K562 (cell line): Measurements from ENCODE around the gene SLAMF7. TPM values are rescaled to one million over a fixed set of nuclear protein-coding genes. Genes with fewer than 3 reads are reported as not detected.

Experiments
- ATAC-seq: fragments of 200-7000 bp; cut with Tn5 transposase; 3 replicates; pipeline ENCODE4 v1.9.1; 2020; ENCODE audit warnings: moderate library complexity
- BruUV-seq: library from RNA; stranded (reverse); fragments of 400-500 nt; replicated peaks from 2 replicates; lab custom pipeline; 2021; lab: Mats Ljungman, UMichigan
- CTCF ChIA-PET: fragments of 300-600 bp; formaldehyde crosslinking; extraction: SDS; loops from one replicate; lab custom pipeline; 2021; ENCODE audit warnings: low intra/inter-chr PET ratio; lab: Yijun Ruan, JAX
- POLR2A ChIA-PET: fragments of 300-600, 350-650 bp; sonication (Branson Sonifier 250); formaldehyde crosslinking; extraction: SDS; loops from one replicate; lab custom pipeline; 2021; ENCODE audit warnings: antibody characterized with exemption, inconsistent platforms; lab: Yijun Ruan, JAX
- DNase-seq, 4 experiments: peaks; one replicate each; pipeline versions ENCODE4 v3.0.0 to v3.0.0-alpha.2; 2011 to 2018; ENCODE audit warnings: low spot score in 3 of 4, mixed read lengths in 3 of 4; ENCODE audit errors: extremely low read depth in 1 of 4
- FAIRE-seq: peaks from 2 replicates; lab custom pipeline; 2011; peaks lifted over from hg19 to GRCh38; lab: Jason Lieb, UNC
- H2AFZ ChIP-seq: 2 replicates; pipeline ENCODE4 v1.6.0; 2011; ENCODE audit warnings: low read depth, low read length, control low read depth, inconsistent platforms
- H3K27ac ChIP-seq: fragments of 200-600 bp; 3 replicates; pipeline ENCODE4 v1.8.0; 2011; ENCODE audit warnings: low read depth, mild to moderate bottlenecking, control low read depth, inconsistent platforms, low read length, moderate library complexity, mixed read lengths; ENCODE audit errors: extremely low read depth
- H3K27me3 ChIP-seq, 2 experiments: fragments of 300-600 bp in 1 of 2; 2 replicates in 1 of 2; 3 replicates in 1 of 2; pipeline versions ENCODE4 v1.6.0 to v1.8.0; 2011; ENCODE audit warnings: inconsistent platforms in 2 of 2, low read length in 2 of 2, mild to moderate bottlenecking in 1 of 2, mixed read lengths in 1 of 2, moderate library complexity in 1 of 2; ENCODE audit not compliant: control insufficient read depth in 2 of 2, insufficient read depth in 2 of 2
- H3K36me3 ChIP-seq: fragments of 300-600 bp; 3 replicates; pipeline ENCODE4 v1.8.0; 2011; ENCODE audit warnings: mild to moderate bottlenecking, low read length, inconsistent platforms; ENCODE audit not compliant: control insufficient read depth, insufficient read depth
- H3K4me1 ChIP-seq, 2 experiments: fragments of 200-600 bp in 1 of 2; replicated peaks in 1 of 2; 2 replicates in 1 of 2; 3 replicates in 1 of 2; pipeline versions ENCODE4 v1.5.1 to v1.8.0; 2011; ENCODE audit warnings: inconsistent platforms in 2 of 2, low read length in 2 of 2, mild to moderate bottlenecking in 1 of 2, mixed read lengths in 1 of 2, moderate library complexity in 1 of 2; ENCODE audit not compliant: control insufficient read depth in 2 of 2, insufficient read depth in 2 of 2
- H3K4me2 ChIP-seq: 2 replicates; pipeline ENCODE4 v1.6.1; 2011; ENCODE audit warnings: low read length, control low read depth, inconsistent platforms, mixed read lengths; ENCODE audit not compliant: insufficient read depth
- H3K4me3 ChIP-seq: fragments of 200-600 bp; sonication (generic), shearing (Covaris generic); 2 replicates; pipeline ENCODE4 v1.5.1; 2016; ENCODE audit warnings: control low read depth, inconsistent platforms
- H3K79me2 ChIP-seq: fragments of 200-600 bp; 3 replicates; pipeline ENCODE4 v1.8.0; 2011; ENCODE audit warnings: low read length, inconsistent platforms; ENCODE audit not compliant: control insufficient read depth, insufficient read depth
- H3K9ac ChIP-seq, 2 experiments: 2 replicates each; pipeline versions ENCODE4 v1.6.0 to v1.6.1; 2011; ENCODE audit warnings: low read depth in 2 of 2, low read length in 2 of 2, control low read depth in 1 of 2, inconsistent platforms in 1 of 2, mild to moderate bottlenecking in 1 of 2, mixed read lengths in 1 of 2; ENCODE audit not compliant: insufficient read depth in 1 of 2
- H3K9me1 ChIP-seq: one replicate; pipeline ENCODE4 v1.6.0; 2011; ENCODE audit warnings: inconsistent platforms, mild to moderate bottlenecking, low read length, moderate library complexity; ENCODE audit not compliant: control insufficient read depth, insufficient read depth
- H3K9me3 ChIP-seq: replicated peaks from 2 replicates; pipeline ENCODE4 v1.5.1; 2011; ENCODE audit warnings: low read depth, low read length, inconsistent platforms; ENCODE audit not compliant: control insufficient read depth, insufficient read depth
- H4K20me1 ChIP-seq: replicated peaks from 2 replicates; pipeline ENCODE4 v1.6.1; 2011; ENCODE audit warnings: low read length, inconsistent platforms, mixed read lengths; ENCODE audit not compliant: control insufficient read depth, insufficient read depth
- ETV5 ChIP-seq: sonication (generic); formaldehyde crosslinking; IDR thresholded peaks from 2 replicates; pipeline ENCODE4 v1.4.0; 2020; ENCODE audit warnings: low read depth, mild to moderate bottlenecking, missing genetic modification reagents
- FOXJ2 ChIP-seq: fragments of 200-800 bp; sonication (Bioruptor generic); IDR thresholded peaks from 2 replicates; pipeline ENCODE4 v1.6.1; 2016; ENCODE audit warnings: missing genetic modification characterization, missing compliant biosample characterization
- HNRNPH1 ChIP-seq: fragments of 200-400 bp; formaldehyde crosslinking; optimal IDR thresholded peaks from 2 replicates; pipeline ENCODE3; 2017; ENCODE audit warnings: low read depth, mild to moderate bottlenecking, low read length, moderate library complexity
- ID3 ChIP-seq, 2 experiments: fragments of 250-450 bp in 1 of 2; fragments of 450-650 bp in 1 of 2; sonication (Bioruptor Pico) in 1 of 2; IDR thresholded peaks; 2 replicates each; pipeline versions ENCODE4 v1.6.1 to v1.8.0; 2016 to 2021; ENCODE audit warnings: mild to moderate bottlenecking in 2 of 2, moderate library complexity in 2 of 2, missing compliant biosample characterization in 1 of 2, missing genetic modification characterization in 1 of 2
- IRF9 ChIP-seq: fragments of 450-650 bp; IDR thresholded peaks from 2 replicates; pipeline ENCODE4 v1.6.1; 2016; ENCODE audit warnings: missing biosample characterization, missing genetic modification characterization
- JUND ChIP-seq, 2 experiments: IDR thresholded peaks; 2 replicates in 1 of 2; 3 replicates in 1 of 2; pipeline ENCODE4 v1.6.1; 2011; ENCODE audit warnings: borderline replicate concordance in 2 of 2, low read depth in 2 of 2, low read length in 2 of 2, improper control_type of control experiment in 1 of 2, missing biosample characterization in 1 of 2, missing genetic modification characterization in 1 of 2, missing genetic modification reagents in 1 of 2
- PRMT5 ChIP-seq: sonication (generic); formaldehyde crosslinking; IDR thresholded peaks from 2 replicates; pipeline ENCODE4 v1.5.0; 2020; ENCODE audit warnings: missing genetic modification reagents
- RBFOX2 ChIP-seq: fragments of 200-400 bp; formaldehyde crosslinking; IDR thresholded peaks from 2 replicates; pipeline ENCODE4 v1.6.1; 2017; ENCODE audit warnings: low read depth, mild to moderate bottlenecking, low read length, moderate library complexity
- THRA ChIP-seq: fragments of 450-650 bp; IDR thresholded peaks from 2 replicates; pipeline ENCODE4 v1.6.1; 2017; ENCODE audit warnings: mild to moderate bottlenecking, moderate library complexity
- TOE1 ChIP-seq, 2 experiments: fragments of 450-650 bp in 1 of 2; sonication (generic) in 1 of 2; formaldehyde crosslinking in 1 of 2; IDR thresholded peaks; 2 replicates each; pipeline versions ENCODE4 v1.7.1 to v1.8.0; 2016 to 2022; ENCODE audit warnings: borderline replicate concordance in 2 of 2, mild to moderate bottlenecking in 2 of 2, antibody characterized with exemption in 1 of 2, inconsistent platforms in 1 of 2, low read depth in 1 of 2, missing genetic modification reagents in 1 of 2, moderate library complexity in 1 of 2
- ZNF134 ChIP-seq: fragments of 250-450 bp; sonication (Bioruptor Pico); conservative IDR thresholded peaks from 2 replicates; pipeline ENCODE4 v1.4.0; 2020
- WGBS: fragments of 100-300 bp; shearing (Covaris generic); methylation state at CpG from one replicate; pipeline ENCODE4 v1.1.6; 2016; ENCODE audit warnings: low coverage, mixed read lengths; ENCODE audit not compliant: insufficient coverage; ENCODE audit errors: missing lambda C conversion rate; 5-methylcytosine and 5-hydroxymethylcytosine counted together
- in situ Hi-C: fragments of 300-500 bp; cut with MboI; formaldehyde crosslinking; loops from 4 replicates; pipeline ENCODE4 v1.15.0; 2018; ENCODE audit warnings: inconsistent platforms, mixed read lengths
- intact Hi-C: fragments of 100-400 bp; cut with micrococcal nuclease; formaldehyde crosslinking; loops from 2 replicates; pipeline ENCODE4 v1.14.2; 2022
- polyA plus RNA-seq, 8 experiments: library from polyadenylated mRNA; depleted of rRNA in 4 of 8; stranded (reverse) in 5 of 8; unstranded in 3 of 8; fragments of >200 nt; fragmentation: Nextera tagmentation in 2 of 8; fragmentation: Illumina TruSeq in 1 of 8; extraction: Ambion mirVana in 2 of 8; extraction: Trizol in 1 of 8; gene quantifications; 2 replicates each; pipeline versions ENCODE4 v1.2.1 to v1.2.3, GENCODE V29; 2011 to 2014; ENCODE audit warnings: inconsistent platforms in 1 of 8, missing spikeins in 1 of 8
- total RNA-seq, 7 experiments: library from RNA; depleted of rRNA in 6 of 7; stranded (reverse); fragments of >200 nt in 6 of 7; fragmentation: Illumina TruSeq in 2 of 7; extraction: Trizol in 2 of 7; gene quantifications; 2 replicates each; pipeline versions ENCODE4 v1.2.1 to v1.2.3, GENCODE V29; 2011 to 2021; ENCODE audit warnings: low replicate concordance in 1 of 7

SLAMF7 gene
- total and polyA plus RNA-seq, 9 of the 15 experiments (the other 6 are each of a cell fraction or from before 2014, with no cell fraction given), result 0.11 to 1.2 (median 0.22) TPM; not detected in 2

- Histone ChIP-seq H3K27ac (no peak overlapping the region), H3K79me2 (no peaks in the 10 kb centered on the region), H4K20me1 (no peaks in the 10 kb centered on the region), H3K9me3 (no peaks in the 10 kb centered on the region), H3K9me1 (no peaks in the 10 kb centered on the region), H2AFZ (no peak overlapping the region), H3K4me1 (peaks cover 0 to 10% of the 10 kb centered on the region in 2 experiments; a peak in 2 of 5 replicates), H3K36me3 (no peaks in the 10 kb centered on the region), H3K4me2 (no peak overlapping the region), H3K9ac (no peak overlapping the region), H3K4me3 (no peak overlapping the region), H3K27me3 (peaks cover 0 to 13% of the 10 kb centered on the region in 2 experiments; a peak in 3 of 5 replicates)
- TF ChIP-seq IRF9 (tag), result no peak
- TF ChIP-seq HNRNPH1, result no peak
- TF ChIP-seq JUND (IDR thresholded peaks at IDR 0.05; ENCODE audit: borderline replicate concordance, low read depth, low read length), result no peak
- TF ChIP-seq JUND (tag; IDR thresholded peaks at IDR 0.05; ENCODE audit: borderline replicate concordance, low read depth, low read length), result no peak
- TF ChIP-seq PRMT5, result no peak
- TF ChIP-seq ETV5 (CRISPR knock-in tag), result no peak
- TF ChIP-seq ZNF134 (CRISPR knock-in tag), result no peak
- no peak for TF ChIP-seq FOXJ2
- no peak for TF ChIP-seq THRA
- no peak for TF ChIP-seq ID3 (CRISPR knock-in tag; IDR thresholded peaks at IDR 0.05)
- no peak for TF ChIP-seq ID3 (tag; IDR thresholded peaks at IDR 0.05)
- TF ChIP-seq RBFOX2, result no peak
- no peak for TF ChIP-seq TOE1 (IDR thresholded peaks at IDR 0.05; ENCODE audit: borderline replicate concordance)
- no peak for TF ChIP-seq TOE1 (CRISPR knock-in tag; IDR thresholded peaks at IDR 0.05; ENCODE audit: borderline replicate concordance, low read depth)
- no peak for FAIRE-seq
- DNase-seq, result no peak
- POLR2A ChIA-PET, result no interaction called here
- no TSS peak for BruUV-seq
- whole genome bisulfite sequencing, result 0% methylated on average over 1 of the region's 1 CpG
- intact Hi-C loops (no loop called here), in situ Hi-C loops (no loop called here)
- CTCF ChIA-PET, result no interaction called here
- ATAC-seq, result no peak
These were observed 6.5 kb downstream of the SLAMF7 start for GRCh38 chr1:160745551-160745950.
